ENCODE data around the gene MGAT3. TPM values are rescaled to one million over a fixed set of nuclear protein-coding genes. Genes with fewer than 3 reads are reported as not detected.
"Not testable (repeated sequence)": the region's sequence is repeated elsewhere in the genome, so short reads cannot be mapped to it uniquely, and the experiment has no call there.

MGAT3 gene
- total RNA-seq (2014; rRNA removed; shearing (Covaris generic)): 0.90 and 0.98 TPM in 2 replicates
- polyA plus RNA-seq (2015; cell fraction: cytosol; rRNA removed): 2.3 and 2.8 TPM in 2 replicates
- 0.15 and 0.96 TPM in 2 replicates for polyA plus RNA-seq (2015; cell fraction: nucleus; rRNA removed)

GRCh38 chr22:39456522-39457197 lies at the start of gene MGAT3:
MGAT3 (plus strand) TSS chr22:39457012; CDS start chr22:39487348, 30,336 bp downstream.
- DNase-seq (ENCODE audit: low read depth, low spot score): no peak
- in situ Hi-C loops (cut with HindIII; ENCODE audit: low pct_unique_long_range_greater_than_20kb, low sequenced_read_pairs): no loop called here

- in situ Hi-C loops (cut with HindIII; ENCODE audit: low pct_unique_long_range_greater_than_20kb, low sequenced_read_pairs): no loop called here
- no peak for DNase-seq (ENCODE audit: low read depth, low spot score)
Measured at GRCh38 chr22:39408173-39408572, 48.6 kb upstream of the MGAT3 start.

- no peak for DNase-seq (ENCODE audit: low read depth, low spot score)
- in situ Hi-C loops (cut with HindIII; ENCODE audit: low pct_unique_long_range_greater_than_20kb, low sequenced_read_pairs): no loop called here
Measured at GRCh38 chr22:39408807-39409206, 48.0 kb upstream of the MGAT3 start.

GRCh38 chr22:39409516-39410029 lies 47.2 kb upstream of the MGAT3 start:
- in situ Hi-C loops (cut with HindIII; ENCODE audit: low pct_unique_long_range_greater_than_20kb, low sequenced_read_pairs): no loop called here
- no peak for DNase-seq (ENCODE audit: low read depth, low spot score)

- in situ Hi-C loops (cut with HindIII; ENCODE audit: low pct_unique_long_range_greater_than_20kb, low sequenced_read_pairs): no loop called here
- no peak for DNase-seq (ENCODE audit: low read depth, low spot score)
Measured at GRCh38 chr22:39410264-39410663, 46.5 kb upstream of the MGAT3 start.

GRCh38 chr22:39411828-39412365 lies 44.9 kb upstream of the MGAT3 start:
- in situ Hi-C loops (cut with HindIII; ENCODE audit: low pct_unique_long_range_greater_than_20kb, low sequenced_read_pairs); DNase-seq (ENCODE audit: low read depth, low spot score): not testable (repeated sequence)

GRCh38 chr22:39413204-39413603 lies 43.6 kb upstream of the MGAT3 start:
- in situ Hi-C loops (cut with HindIII; ENCODE audit: low pct_unique_long_range_greater_than_20kb, low sequenced_read_pairs); DNase-seq (ENCODE audit: low read depth, low spot score): not testable (repeated sequence)

- in situ Hi-C loops (cut with HindIII; ENCODE audit: low pct_unique_long_range_greater_than_20kb, low sequenced_read_pairs): no loop called here
- DNase-seq (ENCODE audit: low read depth, low spot score): no peak
Measured at GRCh38 chr22:39414377-39414776, 42.4 kb upstream of the MGAT3 start.

- in situ Hi-C loops (cut with HindIII; ENCODE audit: low pct_unique_long_range_greater_than_20kb, low sequenced_read_pairs): no loop called here
- no peak for DNase-seq (ENCODE audit: low read depth, low spot score)
Measured at GRCh38 chr22:39414886-39415285, 41.9 kb upstream of the MGAT3 start.

- no peak for DNase-seq (ENCODE audit: low read depth, low spot score)
- in situ Hi-C loops (cut with HindIII; ENCODE audit: low pct_unique_long_range_greater_than_20kb, low sequenced_read_pairs): no loop called here
Measured at GRCh38 chr22:39415506-39415905, 41.3 kb upstream of the MGAT3 start.

GRCh38 chr22:39416319-39416718 lies 40.5 kb upstream of the MGAT3 start:
- in situ Hi-C loops (cut with HindIII; ENCODE audit: low pct_unique_long_range_greater_than_20kb, low sequenced_read_pairs): no loop called here
- no peak for DNase-seq (ENCODE audit: low read depth, low spot score)

- DNase-seq (ENCODE audit: low read depth, low spot score): no peak
- in situ Hi-C loops (cut with HindIII; ENCODE audit: low pct_unique_long_range_greater_than_20kb, low sequenced_read_pairs): no loop called here
Measured at GRCh38 chr22:39417641-39418040, 39.2 kb upstream of the MGAT3 start.

- no peak for DNase-seq (ENCODE audit: low read depth, low spot score)
- in situ Hi-C loops (cut with HindIII; ENCODE audit: low pct_unique_long_range_greater_than_20kb, low sequenced_read_pairs): no loop called here
Measured at GRCh38 chr22:39418696-39419095, 38.1 kb upstream of the MGAT3 start.

GRCh38 chr22:39419096-39419495 lies 37.7 kb upstream of the MGAT3 start:
- in situ Hi-C loops (cut with HindIII; ENCODE audit: low pct_unique_long_range_greater_than_20kb, low sequenced_read_pairs): no loop called here
- DNase-seq (ENCODE audit: low read depth, low spot score): no peak

- DNase-seq (ENCODE audit: low read depth, low spot score): no peak
- in situ Hi-C loops (cut with HindIII; ENCODE audit: low pct_unique_long_range_greater_than_20kb, low sequenced_read_pairs): no loop called here
Measured at GRCh38 chr22:39419911-39420310, 36.9 kb upstream of the MGAT3 start.

- no peak for DNase-seq (ENCODE audit: low read depth, low spot score)
- in situ Hi-C loops (cut with HindIII; ENCODE audit: low pct_unique_long_range_greater_than_20kb, low sequenced_read_pairs): no loop called here
Measured at GRCh38 chr22:39421691-39422090, 35.1 kb upstream of the MGAT3 start.

GRCh38 chr22:39422101-39422500 lies 34.7 kb upstream of the MGAT3 start:
- no peak for DNase-seq (ENCODE audit: low read depth, low spot score)
- in situ Hi-C loops (cut with HindIII; ENCODE audit: low pct_unique_long_range_greater_than_20kb, low sequenced_read_pairs): no loop called here

- in situ Hi-C loops (cut with HindIII; ENCODE audit: low pct_unique_long_range_greater_than_20kb, low sequenced_read_pairs): no loop called here
- DNase-seq (ENCODE audit: low read depth, low spot score): no peak
Measured at GRCh38 chr22:39422721-39423120, 34.1 kb upstream of the MGAT3 start.

GRCh38 chr22:39423976-39424375 lies 32.8 kb upstream of the MGAT3 start:
- in situ Hi-C loops (cut with HindIII; ENCODE audit: low pct_unique_long_range_greater_than_20kb, low sequenced_read_pairs): no loop called here

More at GRCh38 chr22:39423976-39424375, 32.8 kb upstream of the MGAT3 start:
- DNase-seq (ENCODE audit: low read depth, low spot score): no peak
